ENCODE data around the gene BARHL1. TPM values are rescaled to one million over a fixed set of nuclear protein-coding genes. Genes with fewer than 3 reads are reported as not detected.

The BARHL1 gene
- total RNA-seq, 1 experiment from 2014 or later = not detected

- no peak overlapping the region for H2AFZ ChIP-seq (ENCODE audit: low read depth, low read length, poor library complexity, severe bottlenecking)
- no peak overlapping the region for H3K9ac ChIP-seq (ENCODE audit: low read length)
- peaks cover 15% of the 10 kb centered on the region for H3K27me3 ChIP-seq (ENCODE audit: insufficient read depth, low read length)
- no peaks in the 10 kb centered on the region for H3K9me2 ChIP-seq (ENCODE audit: insufficient read depth)
- no peak overlapping the region for H3K4me3 ChIP-seq (replicated peaks in 1 of 2; ENCODE audit: low read depth in 1 of 2, low read length in 2 of 2)
- H3K79me2 ChIP-seq (ENCODE audit: insufficient read depth, low read length) = no peaks in the 10 kb centered on the region
- H3K9me3 ChIP-seq (ENCODE audit: control insufficient read depth in 1 of 2, insufficient read depth in 1 of 2, low read depth in 1 of 2, low read length in 2 of 2) = no peaks in the 10 kb centered on the region
- no peaks in the 10 kb centered on the region for H4K20me1 ChIP-seq (ENCODE audit: insufficient read depth)
- H3K4me2 ChIP-seq (ENCODE audit: low read length) = no peak overlapping the region; the same call in 1 of the 2 replicates
- ChIA-PET POLR2A (no interaction called here), CTCF (interaction anchor here (1.1 to 1.5 kb wide), 2 partner anchors 66 to 159 kb away, joined by 3 to 4 read pairs; no protein-coding TSS in a partner anchor), RAD21 (ENCODE audit: low non-redundant PET in 1 of 2, low total read pairs in 2 of 2, uncharacterized antibody in 2 of 2, unreplicated experiment in 2 of 2) (no interaction called here)
- no peak for TF ChIP-seq ATF3 (IDR thresholded peaks at IDR 0.05)
- TF ChIP-seq SP1 (IDR thresholded peaks at IDR 0.05; ENCODE audit: low read depth) = no peak
- no peak for TF ChIP-seq ELF1 (IDR thresholded peaks at IDR 0.05; ENCODE audit: borderline replicate concordance, low read depth)
- no peak for TF ChIP-seq RAD21 (IDR thresholded peaks at IDR 0.05; ENCODE audit: low read depth)
- no TSS peak for BruUV-seq (replicated peaks)
- peaks cover 0 to 6% of the 10 kb centered on the region in 2 experiments; a peak in 2 of 4 replicates for H3K4me1 ChIP-seq (ENCODE audit: control insufficient read depth in 1 of 2, insufficient read depth in 2 of 2, low read length in 2 of 2)
- no peak overlapping the region for H3K27ac ChIP-seq (ENCODE audit: low read depth, low read length)
- ATAC-seq = peak; percentile 70
- intact Hi-C loops (cut with micrococcal nuclease) = loop anchor here (10.0 kb wide), 1 partner anchor 308 kb away; no protein-coding TSS in a partner anchor
- DNase-seq (ENCODE audit: low read depth, low spot score) = no peak
- H3K36me3 ChIP-seq (ENCODE audit: control insufficient read depth in 1 of 2, insufficient read depth in 2 of 2, low read length in 2 of 2) = no peaks in the 10 kb centered on the region
These were observed 9.5 kb upstream of the BARHL1 start for GRCh38 chr9:132572921-132573320.

- RAD21 ChIA-PET (ENCODE audit: low non-redundant PET in 1 of 2, low total read pairs in 2 of 2, uncharacterized antibody in 2 of 2, unreplicated experiment in 2 of 2) = no interaction called here
- peaks cover 20% of the 10 kb centered on the region for H3K27me3 ChIP-seq (ENCODE audit: insufficient read depth, low read length)
- BruUV-seq (replicated peaks) = no TSS peak
- no peak overlapping the region for H3K9ac ChIP-seq (ENCODE audit: low read length)
- 0 out of 2 replicates have a peak overlapping the region, but pooled peaks have one; percentile 1 for H3K4me2 ChIP-seq (ENCODE audit: low read length)
- CTCF ChIA-PET = interaction anchor here (1.0 to 1.2 kb wide), 2 partner anchors 163 kb away, joined by 3 to 5 read pairs; no protein-coding TSS in a partner anchor
- H4K20me1 ChIP-seq (ENCODE audit: insufficient read depth) = no peaks in the 10 kb centered on the region
- no peaks in the 10 kb centered on the region for H3K9me3 ChIP-seq (ENCODE audit: control insufficient read depth in 1 of 2, insufficient read depth in 1 of 2, low read depth in 1 of 2, low read length in 2 of 2)
- intact Hi-C loops (cut with micrococcal nuclease) = loop anchor here (1.0 to 10.0 kb wide), 5 partner anchors 68 to 813 kb away; no protein-coding TSS in a partner anchor
- H3K4me1 ChIP-seq (ENCODE audit: control insufficient read depth in 1 of 2, insufficient read depth in 2 of 2, low read length in 2 of 2) = peaks cover 0 to 6% of the 10 kb centered on the region in 2 experiments; a peak in 2 of 4 replicates
- DNase-seq (ENCODE audit: low read depth, low spot score) (peak; percentile 62), ATAC-seq (peak; percentile 96)
- H3K4me3 ChIP-seq (replicated peaks in 1 of 2; ENCODE audit: low read depth in 1 of 2, low read length in 2 of 2) = no peak overlapping the region
- H2AFZ ChIP-seq (ENCODE audit: low read depth, low read length, poor library complexity, severe bottlenecking) = no peak overlapping the region
- no peaks in the 10 kb centered on the region for H3K79me2 ChIP-seq (ENCODE audit: insufficient read depth, low read length)
- H3K27ac ChIP-seq (ENCODE audit: low read depth, low read length) = no peak overlapping the region
- no peaks in the 10 kb centered on the region for H3K9me2 ChIP-seq (ENCODE audit: insufficient read depth)
- peak; percentile 34 for TF ChIP-seq YY1 (IDR thresholded peaks at IDR 0.05; ENCODE audit: extremely low read depth, insufficient replicate concordance, low read depth, low read length)
- peak; percentile 78 to 90 (median 86) for TF ChIP-seq CTCF (IDR thresholded peaks at IDR 0.05 in 2 of 3, conservative IDR thresholded peaks at IDR 0.05 in 1 of 3; ENCODE audit: borderline replicate concordance in 1 of 3, insufficient read depth in 1 of 3, low read depth in 2 of 3, low read length in 2 of 3)
- peak; percentile 96 for TF ChIP-seq RAD21 (IDR thresholded peaks at IDR 0.05; ENCODE audit: low read depth)
- TF ChIP-seq POLR2A (IDR thresholded peaks at IDR 0.05; ENCODE audit: borderline replicate concordance, extremely low read depth, insufficient read depth, insufficient read length) = no peak
- TF ChIP-seq ATF3 (IDR thresholded peaks at IDR 0.05) = no peak
- POLR2A ChIA-PET = no interaction called here
- no peaks in the 10 kb centered on the region for H3K36me3 ChIP-seq (ENCODE audit: control insufficient read depth in 1 of 2, insufficient read depth in 2 of 2, low read length in 2 of 2)
These were observed 7.3 kb upstream of the BARHL1 start for GRCh38 chr9:132575005-132575609.

Data from HCT116 (cell line).